ENCODE results near the gene AJM1.

- TF ChIP-seq CTCF (conservative IDR thresholded peaks at IDR 0.05 in 1 of 2, IDR thresholded peaks at IDR 0.05 in 1 of 2; ENCODE audit: low read depth in 1 of 2, low read length in 2 of 2) (no peak), EZH2 (IDR thresholded peaks at IDR 0.05; ENCODE audit: low read length, missing control alignments) (no peak)
Observed at GRCh38 chr9:136806631-136807201, 35.6 kb upstream of the AJM1 start.
